ENCODE results near the gene SLU7. TPM values are rescaled to one million over a fixed set of nuclear protein-coding genes. Genes with fewer than 3 reads are reported as not detected.

The SLU7 gene
- total and polyA plus RNA-seq, 2 donors (not counting 3 experiments of a cell fraction or from before 2014, with no cell fraction given) = 10.2 to 48.2 TPM

DNA sequence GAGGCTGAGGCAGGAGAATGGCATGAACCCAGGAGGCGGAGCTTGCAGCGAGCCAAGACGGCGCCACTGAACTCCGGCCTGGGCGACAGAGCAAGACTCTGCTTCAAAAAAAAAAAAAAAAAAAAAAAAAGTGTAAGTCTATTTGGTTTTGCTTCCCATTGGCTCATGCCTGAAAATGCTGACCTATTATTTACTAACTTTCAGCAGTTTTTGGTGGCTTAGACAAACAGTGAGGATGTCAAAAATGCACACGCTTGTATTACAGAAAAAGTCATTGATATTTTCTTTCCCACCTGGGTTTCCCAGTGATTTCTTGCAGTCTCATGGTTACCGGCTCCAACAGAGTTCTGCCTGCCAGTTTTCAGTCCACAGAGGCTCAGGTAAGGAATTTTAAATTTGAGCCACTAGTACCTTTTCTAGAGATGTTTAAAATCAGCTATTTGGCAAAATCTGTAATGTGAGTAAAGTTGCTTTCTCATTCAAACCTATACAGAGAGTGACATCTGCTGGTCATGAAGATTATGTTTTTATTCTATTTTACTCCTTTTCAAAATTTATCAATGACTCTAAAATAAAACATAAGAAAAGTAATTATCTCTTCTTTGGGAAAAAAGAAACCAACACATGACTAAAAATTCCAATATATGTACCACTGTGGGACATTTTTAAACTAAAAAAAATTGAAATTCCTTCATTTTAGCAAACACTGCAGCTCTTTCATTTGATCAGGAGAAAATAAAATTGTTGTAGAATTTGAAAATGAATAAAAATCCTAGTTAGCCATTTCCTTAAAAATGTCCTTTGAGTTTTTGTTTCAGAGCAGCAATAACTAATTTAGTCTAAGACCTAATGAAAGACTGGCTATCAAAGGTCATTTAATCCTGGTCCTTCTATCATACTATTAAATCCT, 27.8 kb downstream of the SLU7 start:
- ChIA-PET CTCF (interaction anchor here (0.6 to 8.2 kb wide), 73 partner anchors 9 to 1234 kb away, joined by 3 to 254 read pairs (median 4); partner anchors contain the start of genes C1QTNF2, FABP6, FAM200C and PTTG1), POLR2A (interaction anchor here (1.2 kb wide), 1 partner anchor 369 kb away, joined by 6 read pairs; no protein-coding TSS in a partner anchor)
- no peaks in the 10 kb centered on the region for H3K36me3 ChIP-seq (ENCODE audit: control insufficient read depth in 2 of 2, extremely low read depth in 1 of 2, insufficient read depth in 2 of 2, low read length in 2 of 2)
- no peak overlapping the region for H3K4me2 ChIP-seq (ENCODE audit: insufficient read depth, low read length)
- intact Hi-C loops (cut with micrococcal nuclease) = loop anchor here (1.0 to 10.0 kb wide), 5 partner anchors 192 to 1186 kb away; partner anchors contain the start of gene RNF145
- H3K27ac ChIP-seq (ENCODE audit: insufficient read depth, low read depth, low read length) = no peak overlapping the region
- no TSS peak for BruUV-seq (replicated peaks)
- H3K9ac ChIP-seq (replicated peaks; ENCODE audit: extremely low read depth, insufficient read depth, low read length) = no peak overlapping the region
- dilution Hi-C loops (cut with MboI; ENCODE audit: extremely low pct_ligation_motif_present, low sequenced_read_pairs) = no loop called here
- DNase-seq (ENCODE audit: low read depth, low spot score) (peak; percentile 30), FAIRE-seq (no peak)
- H2AFZ ChIP-seq (ENCODE audit: low read depth, low read length) = no peak overlapping the region
- H3K27me3 ChIP-seq (ENCODE audit: control insufficient read depth in 2 of 2, insufficient read depth in 2 of 2, low read length in 2 of 2) = no peaks in the 10 kb centered on the region
- TF ChIP-seq POLR2AphosphoS5 (IDR thresholded peaks at IDR 0.05; ENCODE audit: insufficient read depth, low read depth, low read length) (no peak), POLR2A (IDR thresholded peaks at IDR 0.05; ENCODE audit: low read depth, low read length) (no peak), MYC (IDR thresholded peaks at IDR 0.05; ENCODE audit: low read depth, low read length) (no peak), EZH2 (IDR thresholded peaks at IDR 0.05; ENCODE audit: borderline replicate concordance, low read depth, low read length, severe bottlenecking) (no peak), GATA2 (IDR thresholded peaks at IDR 0.05; ENCODE audit: insufficient read depth, insufficient read length, low read depth, low read length) (no peak), FOS (IDR thresholded peaks at IDR 0.05; ENCODE audit: borderline replicate concordance, insufficient read depth, low read length) (no peak), JUN (IDR thresholded peaks at IDR 0.05; ENCODE audit: borderline replicate concordance, insufficient read depth, insufficient read length, low read depth) (no peak)
- TF ChIP-seq, protein P1, sequence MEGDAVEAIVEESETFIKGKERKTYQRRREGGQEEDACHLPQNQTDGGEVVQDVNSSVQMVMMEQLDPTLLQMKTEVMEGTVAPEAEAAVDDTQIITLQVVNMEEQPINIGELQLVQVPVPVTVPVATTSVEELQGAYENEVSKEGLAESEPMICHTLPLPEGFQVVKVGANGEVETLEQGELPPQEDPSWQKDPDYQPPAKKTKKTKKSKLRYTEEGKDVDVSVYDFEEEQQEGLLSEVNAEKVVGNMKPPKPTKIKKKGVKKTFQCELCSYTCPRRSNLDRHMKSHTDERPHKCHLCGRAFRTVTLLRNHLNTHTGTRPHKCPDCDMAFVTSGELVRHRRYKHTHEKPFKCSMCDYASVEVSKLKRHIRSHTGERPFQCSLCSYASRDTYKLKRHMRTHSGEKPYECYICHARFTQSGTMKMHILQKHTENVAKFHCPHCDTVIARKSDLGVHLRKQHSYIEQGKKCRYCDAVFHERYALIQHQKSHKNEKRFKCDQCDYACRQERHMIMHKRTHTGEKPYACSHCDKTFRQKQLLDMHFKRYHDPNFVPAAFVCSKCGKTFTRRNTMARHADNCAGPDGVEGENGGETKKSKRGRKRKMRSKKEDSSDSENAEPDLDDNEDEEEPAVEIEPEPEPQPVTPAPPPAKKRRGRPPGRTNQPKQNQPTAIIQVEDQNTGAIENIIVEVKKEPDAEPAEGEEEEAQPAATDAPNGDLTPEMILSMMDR (IDR thresholded peaks at IDR 0.05; ENCODE audit: extremely low read depth in 1 of 2, insufficient read depth in 1 of 2, low read depth in 1 of 2, low read length in 2 of 2) = peak; percentile 11 to 20
- H3K79me2 ChIP-seq (ENCODE audit: control insufficient read depth, insufficient read depth, low read length) = no peaks in the 10 kb centered on the region
- no peaks in the 10 kb centered on the region for H3K4me1 ChIP-seq (ENCODE audit: control insufficient read depth, extremely low read depth, insufficient read depth, low read length)
- H3K4me3 ChIP-seq (replicated peaks in 1 of 3; ENCODE audit: insufficient read depth in 1 of 3, low read depth in 1 of 3, low read length in 3 of 3) = no peak overlapping the region
- H3K9me1 ChIP-seq (replicated peaks; ENCODE audit: control insufficient read depth, extremely low read depth, insufficient read depth, low read length) = no peaks in the 10 kb centered on the region
- no peaks in the 10 kb centered on the region for H3K9me3 ChIP-seq (replicated peaks; ENCODE audit: control insufficient read depth, insufficient read depth, low read length)
- H4K20me1 ChIP-seq (replicated peaks; ENCODE audit: control insufficient read depth, extremely low read depth, insufficient read depth, low read length) = no peaks in the 10 kb centered on the region
